Ascending aorta (tissue), 2 donors: ENCODE data around the gene TTLL5. TPM values are rescaled to one million over a fixed set of nuclear protein-coding genes. Genes with fewer than 3 reads are reported as not detected.

Source experiments
- DNase-seq, 2 donors: peaks; one replicate each; pipeline ENCODE4 v3.0.0-alpha.2; 2019; ENCODE audit warnings: low spot score in 2 of 2
- H3K27ac ChIP-seq, 2 donors: fragments of 200-600 bp; sonication (generic); one replicate each; pipeline ENCODE4 v1.5.1; 2016 to 2017; ENCODE audit warnings: mild to moderate bottlenecking in 1 of 2
- H3K27me3 ChIP-seq: fragments of 200-600 bp; sonication (generic); one replicate; pipeline ENCODE4 v1.5.1; 2017
- H3K36me3 ChIP-seq, 2 donors: fragments of 200-600 bp; sonication (generic); one replicate each; pipeline ENCODE4 v1.5.1; 2016
- H3K4me1 ChIP-seq, 2 donors: fragments of 200-600 bp; sonication (generic); one replicate each; pipeline ENCODE4 v1.5.1; 2016 to 2017; ENCODE audit warnings: mild to moderate bottlenecking in 1 of 2
- H3K4me3 ChIP-seq, 2 donors: fragments of 200-600 bp; sonication (generic); one replicate each; pipeline ENCODE4 v1.5.1; 2016 to 2017; ENCODE audit warnings: mild to moderate bottlenecking in 1 of 2
- H3K9me3 ChIP-seq, 2 donors: fragments of 200-600 bp; sonication (generic); one replicate each; pipeline ENCODE4 v1.5.1; 2016
- CTCF ChIP-seq, 3 experiments: fragments of 200-600 bp in 2 of 3; fragments of 450-650 bp in 1 of 3; sonication (generic) in 2 of 3; IDR thresholded peaks; one replicate each; pipeline ENCODE4 v1.5.1; 2016 to 2019; ENCODE audit warnings: antibody characterized with exemption in 3 of 3, mild to moderate bottlenecking in 1 of 3, moderate library complexity in 1 of 3
- intact Hi-C: fragments of 100-400 bp; cut with DNase I; formaldehyde crosslinking; loops from one replicate; pipeline ENCODE4 v1.15.1; 2023
- total RNA-seq: library from RNA; depleted of rRNA; stranded (reverse); fragments of >200 nt; gene quantifications from one replicate; pipeline ENCODE4 v1.1.0, GENCODE V29; 2016

The TTLL5 gene
- total RNA-seq, 1 donor from 2014 or later = 43.1 TPM

DNA sequence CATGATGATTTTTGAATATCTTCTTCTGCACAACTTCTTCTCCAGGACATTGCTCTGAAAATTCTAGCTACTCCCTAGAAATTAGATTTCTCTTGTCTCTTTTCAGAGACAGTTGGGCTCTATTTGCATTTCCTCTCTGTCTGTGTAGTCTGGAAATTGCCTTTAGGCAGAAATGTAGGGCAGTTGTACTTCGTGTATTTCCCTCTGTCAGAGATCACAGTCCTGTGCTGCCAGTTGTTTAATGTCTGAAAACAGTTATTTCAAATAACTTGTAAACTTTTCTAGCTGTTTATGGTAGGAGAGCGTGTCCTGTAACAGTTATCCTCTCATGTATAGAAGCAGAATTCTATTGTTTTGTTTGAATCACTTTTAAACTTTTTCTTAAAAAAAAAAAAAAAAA, 86.9 kb downstream of the TTLL5 start:
- Histone ChIP-seq H3K4me1 (no peaks in the 10 kb centered on the region), H3K27me3 (no peaks in the 10 kb centered on the region), H3K27ac (no peak overlapping the region), H3K9me3 (no peaks in the 10 kb centered on the region), H3K36me3 (peaks cover 0 to 11% of the 10 kb centered on the region in 2 donors), H3K4me3 (no peak overlapping the region)
- intact Hi-C loops = no loop called here
- no peak for TF ChIP-seq CTCF (IDR thresholded peaks at IDR 0.05)
- DNase-seq = no peak

DNA sequence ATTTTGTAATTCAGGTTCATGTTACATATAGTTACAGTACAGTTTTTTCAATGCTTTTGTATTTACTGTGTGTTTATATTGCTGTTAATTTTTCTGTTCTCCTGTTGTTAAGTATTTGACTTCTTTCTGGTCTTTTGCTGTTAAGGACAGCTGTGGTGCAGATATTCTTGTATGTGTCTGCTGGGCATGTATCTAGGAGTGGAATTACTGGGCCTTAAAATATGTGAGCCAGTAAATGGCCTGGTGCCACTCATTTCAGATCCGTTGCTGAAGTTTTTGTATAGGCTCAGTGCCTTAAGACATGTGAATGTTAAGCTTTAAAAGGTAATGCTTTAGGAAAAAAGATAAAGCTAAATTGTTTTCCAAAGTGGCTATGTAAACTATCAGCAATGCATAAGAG, 87.3 kb downstream of the TTLL5 start:
- TF ChIP-seq CTCF (IDR thresholded peaks at IDR 0.05) = no peak
- Histone ChIP-seq H3K27ac (no peak overlapping the region), H3K36me3 (peaks cover 0 to 11% of the 10 kb centered on the region in 2 donors), H3K4me1 (peaks cover 0 to 3% of the 10 kb centered on the region in 2 donors), H3K4me3 (no peak overlapping the region), H3K27me3 (no peaks in the 10 kb centered on the region), H3K9me3 (no peaks in the 10 kb centered on the region)
- intact Hi-C loops = no loop called here
- no peak for DNase-seq

DNA sequence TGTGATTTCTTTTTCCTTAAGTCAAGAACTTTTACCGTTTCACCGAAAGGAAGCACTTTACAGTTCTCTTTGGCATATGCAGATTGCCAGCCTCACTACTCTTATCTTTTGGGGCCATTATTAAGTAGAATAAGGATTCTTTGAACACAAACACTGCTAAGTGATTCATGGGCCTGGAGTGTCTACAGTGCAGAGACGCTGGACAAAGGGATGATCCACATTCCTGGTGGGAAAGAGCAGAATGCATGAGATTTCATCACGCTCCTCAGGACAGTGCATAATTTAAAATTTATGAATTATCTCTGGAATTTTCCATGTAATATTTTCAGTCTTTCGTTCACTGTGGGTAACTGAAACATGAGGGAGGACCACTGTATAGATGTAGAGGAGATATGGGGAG, 90.2 kb downstream of the TTLL5 start:
- Histone ChIP-seq H3K27ac (no peak overlapping the region), H3K4me1 (peaks cover 0 to 7% of the 10 kb centered on the region in 2 donors), H3K4me3 (no peak overlapping the region), H3K9me3 (no peaks in the 10 kb centered on the region), H3K27me3 (no peaks in the 10 kb centered on the region), H3K36me3 (peaks cover 0 to 6% of the 10 kb centered on the region in 2 donors)
- no peak for DNase-seq
- intact Hi-C loops = loop anchor here (5.0 kb wide), 1 partner anchor 39 kb away; no protein-coding TSS in a partner anchor
- TF ChIP-seq CTCF (IDR thresholded peaks at IDR 0.05) = no peak

GRCh38 chr14:75752086-75752485, 91.0 kb downstream of the TTLL5 start:
- Histone ChIP-seq H3K27me3 (no peaks in the 10 kb centered on the region), H3K36me3 (no peaks in the 10 kb centered on the region), H3K27ac (no peak overlapping the region), H3K4me3 (no peak overlapping the region), H3K4me1 (peaks cover 0 to 7% of the 10 kb centered on the region in 2 donors), H3K9me3 (no peaks in the 10 kb centered on the region)
- DNase-seq = no peak
- intact Hi-C loops = loop anchor here (5.0 kb wide), 1 partner anchor 40 kb away; no protein-coding TSS in a partner anchor
- TF ChIP-seq CTCF (IDR thresholded peaks at IDR 0.05) = no peak

DNA sequence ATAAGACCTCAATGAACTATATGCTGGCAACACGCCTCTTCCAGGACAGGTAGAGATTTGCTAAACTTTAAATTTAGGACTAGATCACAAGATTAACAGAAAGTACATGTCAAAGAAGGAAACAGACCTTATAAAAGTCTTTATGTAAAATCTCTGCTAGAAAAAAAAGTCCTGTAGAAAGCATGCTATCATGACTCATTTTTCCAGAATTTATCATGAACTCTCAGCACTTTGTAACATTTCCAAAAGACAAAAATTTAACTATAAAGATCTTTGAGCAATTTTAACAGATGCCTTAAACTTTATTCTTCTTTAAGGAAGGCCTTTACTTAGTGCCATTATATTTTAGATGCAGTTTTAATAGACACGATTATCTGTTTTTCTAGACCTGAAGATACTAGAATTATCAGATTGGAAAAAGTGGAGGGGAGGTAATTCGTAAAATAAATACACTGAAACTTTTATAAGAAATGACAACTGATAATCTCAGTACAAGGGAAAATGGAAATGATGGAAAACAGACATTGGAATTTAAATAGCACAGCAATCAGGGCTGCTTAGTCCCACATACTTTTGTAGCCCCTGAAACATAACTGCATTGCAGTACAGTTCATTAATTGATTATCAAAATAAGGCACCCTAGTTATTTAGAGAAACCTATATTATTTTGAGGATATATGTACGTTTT, 92.0 kb downstream of the TTLL5 start:
- no peaks in the 10 kb centered on the region for H3K9me3 ChIP-seq
- intact Hi-C loops = loop anchor here (5.0 kb wide), 1 partner anchor 41 kb away; no protein-coding TSS in a partner anchor
- TF ChIP-seq CTCF (IDR thresholded peaks at IDR 0.05) = no peak
- H3K4me3 ChIP-seq = no peak overlapping the region
- no peaks in the 10 kb centered on the region for H3K36me3 ChIP-seq
- H3K4me1 ChIP-seq = peaks cover 0 to 7% of the 10 kb centered on the region in 2 donors
- H3K27me3 ChIP-seq = no peaks in the 10 kb centered on the region
- H3K27ac ChIP-seq = peak overlapping the region in 1 of 2 donors; percentile 9
- no peak for DNase-seq
